ENCODE measurements around the gene CNTNAP2. TPM values are rescaled to one million over a fixed set of nuclear protein-coding genes. Genes with fewer than 3 reads are reported as not detected.

The CNTNAP2 gene
- total and polyA plus RNA-seq, 2 of the 4 experiments (the other 2 are of a cell fraction) = not detected

DNA sequence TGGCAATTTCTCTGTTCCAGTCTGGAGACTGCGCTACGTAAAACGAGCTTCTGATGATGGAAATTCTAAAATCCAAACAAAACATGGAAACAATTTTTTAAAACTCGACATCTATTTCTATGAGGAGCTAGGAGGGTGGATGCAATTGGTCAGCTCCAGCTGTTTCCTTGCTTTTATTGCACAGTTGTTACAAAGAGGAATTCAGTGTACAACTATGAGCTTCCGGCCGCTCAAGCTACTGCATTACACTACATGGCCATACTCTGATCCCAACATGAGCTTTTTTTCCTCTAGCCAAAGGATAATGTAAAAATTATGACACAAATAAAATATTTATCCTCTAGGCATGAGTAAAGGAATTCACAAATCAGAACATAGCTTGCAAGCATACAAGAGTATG, 2070.9 kb downstream of the CNTNAP2 start:
- Histone ChIP-seq H3K14ac (replicated peaks; ENCODE audit: low read depth, low read length) (no peak overlapping the region), H3K23ac (ENCODE audit: low read depth, low read length) (no peak overlapping the region), H2BK120ac (ENCODE audit: low read depth, low read length) (no peak overlapping the region), H4K8ac (ENCODE audit: low read depth in 2 of 2, low read length in 2 of 2) (no peak overlapping the region), H3K18ac (ENCODE audit: low read depth, low read length) (no peak overlapping the region), H4K91ac (ENCODE audit: insufficient read depth, low read depth, low read length) (no peak overlapping the region), H3K27ac (ENCODE audit: insufficient read depth, low read length) (no peak overlapping the region), H3K9ac (ENCODE audit: low read depth, low read length) (no peak overlapping the region), H3K36me3 (ENCODE audit: control insufficient read depth, insufficient read depth, low read length) (no peaks in the 10 kb centered on the region), H3K9me3 (ENCODE audit: control insufficient read depth, insufficient read depth, low read length) (peaks cover 16% of the 10 kb centered on the region), H3K56ac (ENCODE audit: extremely low read depth, insufficient read depth, low read length) (no peak overlapping the region), H2BK5ac (ENCODE audit: low read depth, low read length, poor library complexity, severe bottlenecking) (no peak overlapping the region), H3K4ac (ENCODE audit: low read depth, low read length) (no peak overlapping the region), H3K27me3 (ENCODE audit: control insufficient read depth, insufficient read depth, low read length) (no peaks in the 10 kb centered on the region), H2AFZ (replicated peaks; ENCODE audit: low read length, poor library complexity) (no peak overlapping the region), H4K5ac (ENCODE audit: low read depth, low read length) (no peak overlapping the region), H3K4me1 (ENCODE audit: control insufficient read depth, insufficient read depth, low read length) (no peaks in the 10 kb centered on the region), H3K4me2 (ENCODE audit: low read depth, low read length) (no peak overlapping the region), H2AK5ac (ENCODE audit: low read depth, low read length) (no peak overlapping the region), H2AK9ac (replicated peaks; ENCODE audit: low read depth, low read length, poor library complexity) (no peak overlapping the region), H3K79me1 (ENCODE audit: low read depth in 1 of 2, low read length in 2 of 2) (no peaks in the 10 kb centered on the region), H3K4me3 (ENCODE audit: insufficient read depth, low read depth, low read length) (no peak overlapping the region), H4K20me1 (ENCODE audit: insufficient read depth, low read length) (no peaks in the 10 kb centered on the region), H3K9me1 (ENCODE audit: insufficient read depth, low read length) (no peaks in the 10 kb centered on the region), H2BK15ac (ENCODE audit: low read depth, low read length) (no peak overlapping the region), H2BK20ac (ENCODE audit: low read depth, low read length) (no peak overlapping the region)
- WGBS, 2 experiments (ENCODE audit: extremely low coverage in 2 of 2, insufficient read length in 1 of 2) = no CpG with 5 or more reads among the region's 6 CpGs
- intact Hi-C loops (cut with micrococcal nuclease) (no loop called here), in situ Hi-C loops (cut with MboI; ENCODE audit: low sequenced_read_pairs) (no loop called here), dilution Hi-C loops (cut with HindIII; ENCODE audit: low sequenced_read_pairs, unreplicated experiment) (no loop called here)
- ChIA-PET POLR2A (ENCODE audit: unreplicated experiment) (no interaction called here), CTCF (interaction anchor here (0.8 kb wide), 1 partner anchor 9 kb away, joined by 4 read pairs; no protein-coding TSS in a partner anchor)
- TF ChIP-seq RAD21 (IDR thresholded peaks at IDR 0.05; ENCODE audit: low read length) = no peak
- no peak for TF ChIP-seq NFE2L2 (IDR thresholded peaks at IDR 0.05; ENCODE audit: low read depth, low read length)
- TF ChIP-seq BHLHE40 (IDR thresholded peaks at IDR 0.05; ENCODE audit: low read depth, low read length) = no peak
- TF ChIP-seq, protein P1, sequence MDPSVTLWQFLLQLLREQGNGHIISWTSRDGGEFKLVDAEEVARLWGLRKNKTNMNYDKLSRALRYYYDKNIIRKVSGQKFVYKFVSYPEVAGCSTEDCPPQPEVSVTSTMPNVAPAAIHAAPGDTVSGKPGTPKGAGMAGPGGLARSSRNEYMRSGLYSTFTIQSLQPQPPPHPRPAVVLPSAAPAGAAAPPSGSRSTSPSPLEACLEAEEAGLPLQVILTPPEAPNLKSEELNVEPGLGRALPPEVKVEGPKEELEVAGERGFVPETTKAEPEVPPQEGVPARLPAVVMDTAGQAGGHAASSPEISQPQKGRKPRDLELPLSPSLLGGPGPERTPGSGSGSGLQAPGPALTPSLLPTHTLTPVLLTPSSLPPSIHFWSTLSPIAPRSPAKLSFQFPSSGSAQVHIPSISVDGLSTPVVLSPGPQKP (IDR thresholded peaks at IDR 0.05; ENCODE audit: borderline replicate concordance, low read depth, low read length) = no peak
- no peak for TF ChIP-seq MAFK (IDR thresholded peaks at IDR 0.05; ENCODE audit: low read depth, low read length)
- TF ChIP-seq RFX5 (IDR thresholded peaks at IDR 0.05; ENCODE audit: low read depth, low read length) = no peak
- no peak for TF ChIP-seq POLR2A (IDR thresholded peaks at IDR 0.05; ENCODE audit: low read depth, low read length)
- TF ChIP-seq CEBPB (IDR thresholded peaks at IDR 0.05; ENCODE audit: low read depth, low read length) = no peak
- TF ChIP-seq FOS (IDR thresholded peaks at IDR 0.05; ENCODE audit: low read depth, low read length) = no peak
- no peak for TF ChIP-seq CHD1 (IDR thresholded peaks at IDR 0.05; ENCODE audit: low read depth, low read length)
- no peak for TF ChIP-seq MAZ (IDR thresholded peaks at IDR 0.05; ENCODE audit: borderline replicate concordance, low read depth, low read length)
- TF ChIP-seq MXI1 (IDR thresholded peaks at IDR 0.05; ENCODE audit: borderline replicate concordance, low read depth, low read length) = no peak
- DNase-seq = no peak
- no peak for ATAC-seq (ENCODE audit: low read depth)
- no TSS peak for BruUV-seq (replicated peaks)
